SKM-1 treated with dmso at 0.1 percent for 144 hours (cell line): ENCODE measurements around the gene PCNX1.
"Not testable (repeated sequence)": the region's sequence is repeated elsewhere in the genome, so short reads cannot be mapped to it uniquely, and the experiment has no call there.

Source experiments
- DNase-seq: peaks from one replicate; lab custom pipeline; 2025; ENCODE audit not compliant: unreplicated experiment; lab: John Stamatoyannopoulos, UW

PCNX1 gene

GRCh38 chr14:71119075-71119474 lies 211.8 kb downstream of the PCNX1 start:
- DNase-seq = no peak

DNA sequence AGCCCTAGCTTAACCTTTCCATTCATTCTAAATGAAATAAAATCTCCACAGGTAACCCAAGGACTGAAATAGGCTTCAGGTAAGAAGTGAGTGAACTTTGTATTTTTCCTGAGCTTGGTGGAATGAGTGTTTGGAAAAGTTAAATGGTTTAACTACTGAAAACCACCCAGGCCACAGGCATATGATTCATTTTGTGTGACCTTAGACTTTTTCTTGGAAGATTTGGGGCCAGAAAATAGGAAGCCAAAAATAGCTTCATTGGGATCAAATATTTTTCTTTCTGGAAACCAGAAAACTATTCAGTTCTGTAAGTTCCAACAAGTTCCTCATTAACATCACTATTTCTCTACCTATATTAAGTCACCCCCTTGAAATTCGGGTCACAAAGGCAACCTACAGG lies 212.6 kb downstream of the PCNX1 start:
- no peak for DNase-seq

DNA sequence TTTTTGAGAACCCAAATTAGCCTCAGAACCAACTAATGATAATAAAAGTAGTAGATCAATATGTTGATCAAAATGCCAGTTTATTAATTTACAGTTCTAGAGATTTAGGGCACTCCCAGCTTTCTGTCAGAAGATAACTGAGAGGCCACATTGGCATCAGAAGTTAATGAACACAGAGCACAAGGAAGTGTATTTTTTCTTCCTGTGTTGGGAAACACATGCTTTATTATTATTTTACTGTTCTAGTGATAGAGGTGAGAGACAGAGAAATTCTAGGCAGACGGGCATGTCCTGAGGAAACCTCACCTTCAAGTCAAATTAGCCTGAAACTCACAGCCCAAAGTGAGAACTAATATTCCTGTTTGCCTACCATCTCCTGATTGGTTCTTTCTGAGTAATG lies 213.7 kb downstream of the PCNX1 start:
- DNase-seq = no peak

DNA sequence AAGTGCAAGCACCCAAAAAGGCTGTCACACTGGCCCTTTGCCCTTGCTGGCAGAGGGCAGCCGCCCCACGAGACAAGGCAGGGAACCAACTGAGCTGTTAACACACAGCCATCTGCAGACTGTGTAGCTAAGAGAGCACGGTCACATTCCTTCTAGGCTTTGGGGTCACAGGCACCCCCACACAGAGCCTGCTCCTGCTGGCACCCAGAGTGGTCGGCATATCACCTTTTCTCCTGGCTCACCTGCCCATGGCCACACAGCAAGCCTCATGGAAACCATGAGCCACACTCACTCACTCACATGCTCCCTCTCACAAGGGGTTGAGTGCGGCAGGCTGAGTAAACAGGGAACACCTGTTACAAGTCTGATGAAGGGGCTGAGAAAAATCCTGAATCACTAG lies 214.5 kb downstream of the PCNX1 start:
- no peak for DNase-seq

DNA sequence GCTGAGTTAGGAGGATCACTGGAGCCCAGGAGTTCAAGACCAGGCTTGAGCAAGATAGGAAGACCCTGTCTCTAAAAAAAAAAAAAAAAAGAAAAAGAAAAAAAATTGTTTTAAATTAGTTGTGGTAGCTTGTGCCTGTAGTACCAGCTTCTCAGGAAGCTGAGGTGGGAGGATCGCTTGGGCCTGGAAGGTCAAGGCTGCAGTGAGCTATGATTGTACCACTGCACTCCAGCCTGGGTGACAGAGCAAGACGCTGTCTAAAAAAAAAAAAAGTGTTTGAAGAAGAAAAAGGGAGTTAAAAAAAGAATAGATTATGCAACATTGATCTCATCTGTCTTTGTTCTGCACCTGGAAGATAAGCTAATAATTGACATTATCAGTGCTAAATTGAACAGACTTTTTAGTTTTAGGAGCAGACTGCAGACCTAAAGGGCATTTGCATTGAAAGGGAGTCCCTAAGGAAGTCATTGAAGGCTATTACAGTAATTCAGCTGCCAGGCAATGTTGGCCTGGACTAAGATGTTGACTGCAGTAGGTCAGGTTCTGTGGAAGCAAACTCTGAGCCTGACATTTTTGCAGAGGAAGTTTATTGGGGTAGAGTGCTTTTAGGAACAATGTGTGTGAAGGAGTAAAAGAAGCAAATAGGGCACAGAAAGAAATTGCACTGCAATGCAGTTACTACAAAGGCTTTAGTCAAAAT lies 215.8 kb downstream of the PCNX1 start:
- no peak for DNase-seq

GRCh38 chr14:71123579-71124135 lies 216.4 kb downstream of the PCNX1 start:
- no peak for DNase-seq

DNA sequence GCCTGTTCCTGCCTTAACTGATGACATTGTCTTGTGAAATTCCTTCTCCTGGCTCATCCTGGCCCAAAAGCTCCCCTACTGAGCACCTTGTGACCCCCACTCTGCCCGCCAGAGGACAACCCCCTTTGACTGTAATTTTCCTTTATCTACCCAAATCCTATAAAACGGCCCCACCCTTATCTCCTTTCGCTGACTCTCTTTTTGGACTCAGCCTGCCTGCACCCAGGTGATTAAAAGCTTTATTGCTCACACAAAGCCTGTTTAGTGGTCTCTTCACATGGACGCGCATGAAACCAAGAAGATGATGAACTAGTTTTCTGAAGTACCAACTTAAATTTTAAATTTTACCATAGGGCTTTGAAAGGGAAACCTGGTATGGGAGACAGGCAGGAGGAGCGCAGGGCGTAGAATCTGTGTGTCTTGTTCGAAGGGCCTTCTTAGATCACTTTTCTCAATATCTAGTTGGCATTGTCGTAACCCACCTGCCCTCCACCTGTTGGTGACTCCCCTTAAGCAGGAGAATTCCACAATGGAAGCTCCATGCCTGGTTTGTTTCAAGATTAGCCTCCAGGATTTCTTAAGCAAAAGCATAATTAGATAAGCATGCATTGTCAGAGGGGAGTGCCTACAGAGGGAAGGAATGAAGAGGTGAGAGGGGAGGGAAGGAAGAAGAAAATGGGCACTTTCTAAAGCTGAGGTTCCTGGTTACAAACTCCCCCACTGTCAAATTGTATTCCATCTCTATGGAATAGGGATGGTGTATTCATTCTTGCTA lies 222.6 kb downstream of the PCNX1 start:
- DNase-seq = not testable (repeated sequence)

- no peak for DNase-seq
These were observed 223.4 kb downstream of the PCNX1 start for GRCh38 chr14:71130491-71131179.

GRCh38 chr14:71133296-71133695 lies 226.0 kb downstream of the PCNX1 start:
- DNase-seq = no peak

- no peak for DNase-seq
These were observed 228.2 kb downstream of the PCNX1 start for GRCh38 chr14:71135496-71135895.

DNA sequence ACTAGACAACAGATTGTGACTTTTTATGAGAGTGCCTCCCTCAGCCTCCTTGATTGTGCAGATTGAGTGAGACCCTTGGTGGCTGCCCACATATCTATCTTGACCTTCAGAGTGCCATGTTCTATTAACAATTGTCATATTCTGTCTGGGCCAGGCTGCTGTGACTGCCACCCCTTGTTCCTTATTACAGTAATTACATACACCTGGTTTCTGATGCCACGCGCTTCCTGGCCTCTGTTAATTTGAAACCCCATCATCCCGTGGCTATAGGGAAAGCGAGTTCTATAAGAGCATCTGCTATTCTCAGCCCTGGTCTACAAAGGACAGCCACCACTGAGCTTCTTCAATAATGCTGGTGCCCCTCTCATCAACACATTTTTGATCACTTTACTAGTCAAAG lies 228.7 kb downstream of the PCNX1 start:
- no peak for DNase-seq

GRCh38 chr14:71136386-71137060 lies 229.3 kb downstream of the PCNX1 start:
- no peak for DNase-seq

DNA sequence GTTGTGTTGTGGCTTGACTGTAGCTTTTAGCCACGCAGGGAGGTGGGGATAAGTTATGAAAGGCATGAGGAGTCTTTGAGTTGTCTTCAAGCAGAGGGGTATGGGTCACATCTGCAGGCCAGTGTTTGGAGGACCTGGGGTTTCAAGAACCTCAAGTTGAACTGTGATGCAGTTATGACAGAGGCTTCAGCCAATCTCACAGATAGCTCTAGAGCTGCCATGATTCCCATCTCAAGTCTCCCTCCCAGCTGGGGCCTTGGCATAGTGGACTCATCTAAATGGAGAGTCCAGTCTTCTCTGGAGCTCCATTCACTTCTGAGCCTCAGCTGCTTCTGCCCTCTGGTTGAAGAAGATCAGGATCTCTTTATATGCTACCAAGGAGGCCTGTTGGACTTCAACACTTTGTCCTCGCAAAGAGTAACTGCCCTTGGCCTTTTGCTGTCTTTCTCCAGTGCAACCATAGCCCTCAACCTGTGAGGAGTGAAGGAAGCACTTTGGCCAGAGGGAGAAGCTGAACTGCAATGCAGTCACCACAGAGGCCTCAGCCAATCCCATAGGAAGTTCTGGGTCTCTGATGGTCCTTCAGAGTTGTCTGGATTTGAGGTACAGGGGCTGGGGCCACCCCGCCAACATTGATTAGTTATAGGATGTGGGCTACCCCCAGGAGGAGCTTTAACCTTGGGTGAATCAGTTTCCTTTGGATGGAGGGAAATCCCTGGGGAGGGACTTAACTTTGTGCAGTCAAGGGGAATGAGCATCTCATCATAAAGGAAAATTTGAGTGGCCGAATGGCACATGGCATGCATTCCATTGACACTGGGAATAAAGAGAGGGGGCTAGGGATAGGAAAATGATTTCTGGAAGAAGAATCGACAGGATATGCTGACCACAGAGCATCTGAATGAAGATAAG lies 230.5 kb downstream of the PCNX1 start:
- DNase-seq = no peak

DNA sequence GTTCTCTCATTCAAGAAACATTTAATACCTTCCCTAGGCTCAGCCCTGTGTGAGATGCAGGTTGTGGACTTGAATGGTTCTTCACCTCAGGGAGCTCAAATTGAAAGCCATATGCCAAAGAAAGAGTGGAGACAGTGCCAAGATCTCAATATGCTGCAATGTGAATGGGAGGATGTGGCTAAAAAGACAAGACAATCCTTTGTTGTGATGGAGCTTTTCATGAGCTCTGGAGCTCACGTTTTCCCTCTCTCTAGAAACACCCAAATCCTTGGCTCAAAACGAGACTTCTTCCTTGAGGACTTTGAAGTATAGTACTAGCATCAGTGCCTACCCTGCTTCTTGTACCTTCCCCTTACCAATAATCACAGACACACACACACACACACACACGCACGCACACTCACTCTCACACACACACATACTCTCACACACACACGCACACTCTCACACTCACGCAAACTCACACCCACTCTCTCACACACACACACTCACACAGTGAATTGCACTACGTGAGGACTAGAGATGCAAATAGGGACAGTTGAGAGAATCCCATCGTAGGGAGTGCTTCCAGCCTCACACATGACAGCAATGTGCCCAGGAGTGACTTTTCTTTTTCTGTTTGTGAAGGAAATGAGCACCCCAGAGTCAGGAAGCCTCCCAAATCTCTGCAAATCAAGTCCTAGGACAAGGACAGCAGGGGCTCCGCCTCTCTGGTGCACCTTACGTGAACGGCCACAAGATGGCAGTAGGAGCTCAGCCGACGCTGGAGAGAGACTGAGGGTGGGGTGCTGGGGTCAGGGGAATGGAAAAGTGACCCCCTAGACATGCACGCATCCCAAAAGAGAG lies 231.4 kb downstream of the PCNX1 start:
- no peak for DNase-seq

DNA sequence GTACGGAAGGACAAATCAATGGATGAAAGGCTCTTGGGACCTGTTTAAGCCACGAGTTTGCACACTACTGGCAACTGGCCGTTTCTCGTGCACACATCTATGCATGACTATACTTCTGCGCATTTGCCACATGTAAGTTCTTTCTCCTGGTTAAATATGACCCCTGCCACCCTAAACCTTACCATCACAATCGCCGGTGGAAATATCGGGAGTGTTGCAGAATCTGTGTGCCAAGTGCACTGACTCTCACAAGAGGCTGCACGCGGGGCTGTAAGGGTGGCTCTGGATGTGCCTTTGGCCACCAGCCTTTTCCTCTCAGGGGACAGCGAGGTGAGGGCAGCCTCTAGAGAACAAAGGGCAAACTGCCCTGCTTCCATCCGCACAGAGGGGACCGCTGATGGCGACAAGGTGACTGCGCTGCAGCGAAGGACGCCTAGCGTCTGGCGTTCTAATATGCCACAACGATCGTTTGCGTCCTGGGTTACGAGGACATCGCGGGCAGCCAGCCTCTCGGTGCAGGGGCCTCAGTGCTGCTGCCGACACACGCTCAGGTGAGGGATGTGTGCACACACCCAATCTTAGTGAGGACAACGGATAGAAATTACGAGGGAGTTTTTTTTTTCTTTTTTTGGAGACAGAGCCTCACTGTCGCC lies 232.2 kb downstream of the PCNX1 start:
- DNase-seq = no peak

- no peak for DNase-seq
These were observed 232.9 kb downstream of the PCNX1 start for GRCh38 chr14:71140157-71140556.

- no peak for DNase-seq
These were observed 234.6 kb downstream of the PCNX1 start for GRCh38 chr14:71141701-71142374.

GRCh38 chr14:71142375-71143038 lies 235.2 kb downstream of the PCNX1 start:
- DNase-seq = peak; percentile 79
